Measurements from ENCODE around the gene PRKX. TPM values are rescaled to one million over a fixed set of nuclear protein-coding genes. Genes with fewer than 3 reads are reported as not detected.

Gene PRKX
- total RNA-seq, 6 experiments from 2014 or later: 1.7 to 7.2 (median 3.7) TPM

- Histone ChIP-seq H3K27ac (no peak overlapping the region), H3K36me3 (no peaks in the 10 kb centered on the region), H3K4me3 (no peak overlapping the region), H3K27me3 (no peaks in the 10 kb centered on the region), H3K9me3 (no peaks in the 10 kb centered on the region), H3K4me1 (no peaks in the 10 kb centered on the region)
- TF ChIP-seq CTCF (IDR thresholded peaks at IDR 0.05): no peak
- no peak for TF ChIP-seq POLR2A (IDR thresholded peaks at IDR 0.05)
- WGBS (ENCODE audit: insufficient coverage, low coverage, low lambda C conversion rate, missing lambda C conversion rate): 69% methylated on average over 3 of the region's 4 CpGs
- intact Hi-C loops (cut with DNase I): no loop called here
- ATAC-seq (no peak), DNase-seq (no peak)
These were observed 103.6 kb downstream of the PRKX start for GRCh38 chrX:3609810-3610209.

GRCh38 chrX:3603026-3603661 is 110.3 kb downstream of the PRKX start:
- no peaks in the 10 kb centered on the region for H3K4me1 ChIP-seq
- H3K27ac ChIP-seq: no peak overlapping the region
- DNase-seq (no peak), ATAC-seq (no peak)
- H3K4me3 ChIP-seq: no peak overlapping the region
- 67% methylated on average over 9 of the region's 10 CpGs for WGBS (ENCODE audit: insufficient coverage, low coverage, low lambda C conversion rate, missing lambda C conversion rate)
- intact Hi-C loops (cut with DNase I): no loop called here
- H3K36me3 ChIP-seq: no peaks in the 10 kb centered on the region
- no peaks in the 10 kb centered on the region for H3K9me3 ChIP-seq
- TF ChIP-seq CTCF (IDR thresholded peaks at IDR 0.05): no peak
- no peak for TF ChIP-seq POLR2A (IDR thresholded peaks at IDR 0.05)
- H3K27me3 ChIP-seq: no peaks in the 10 kb centered on the region

GRCh38 chrX:3599802-3600430 is 113.5 kb downstream of the PRKX start:
- Histone ChIP-seq H3K9me3 (no peaks in the 10 kb centered on the region), H3K36me3 (no peaks in the 10 kb centered on the region), H3K4me3 (no peak overlapping the region), H3K27ac (no peak overlapping the region), H3K27me3 (no peaks in the 10 kb centered on the region), H3K4me1 (no peaks in the 10 kb centered on the region)
- DNase-seq: no peak
- WGBS (ENCODE audit: insufficient coverage, low coverage, low lambda C conversion rate, missing lambda C conversion rate): 70% methylated on average over 5 of the region's 7 CpGs
- intact Hi-C loops (cut with DNase I): no loop called here
- TF ChIP-seq POLR2A (IDR thresholded peaks at IDR 0.05): no peak
- no peak for TF ChIP-seq CTCF (IDR thresholded peaks at IDR 0.05)
- ATAC-seq: no peak

GRCh38 chrX:3598709-3599108 is 114.7 kb downstream of the PRKX start:
- Histone ChIP-seq H3K27me3 (no peaks in the 10 kb centered on the region), H3K36me3 (no peaks in the 10 kb centered on the region), H3K9me3 (no peaks in the 10 kb centered on the region), H3K27ac (no peak overlapping the region), H3K4me3 (no peak overlapping the region), H3K4me1 (no peaks in the 10 kb centered on the region)
- intact Hi-C loops (cut with DNase I): no loop called here
- 56% methylated on average over 6 of the region's 6 CpGs for WGBS (ENCODE audit: insufficient coverage, low coverage, low lambda C conversion rate, missing lambda C conversion rate)
- no peak for DNase-seq
- no peak for ATAC-seq
- TF ChIP-seq POLR2A (IDR thresholded peaks at IDR 0.05) (no peak), CTCF (IDR thresholded peaks at IDR 0.05) (no peak)

All from right lobe of liver (tissue), 6 donors.